Activated CD8-positive, alpha-beta memory T cell treated with anti-CD3 and anti-CD28 coated beads, Interleukin-2, amount 50 U/mL, for 4 hours (primary cell): Measurements from ENCODE around the gene LANCL1.

Experiments
- DNase-seq: peaks from one replicate; pipeline ENCODE4 v3.0.0-alpha.2; 2020

The LANCL1 gene

DNA sequence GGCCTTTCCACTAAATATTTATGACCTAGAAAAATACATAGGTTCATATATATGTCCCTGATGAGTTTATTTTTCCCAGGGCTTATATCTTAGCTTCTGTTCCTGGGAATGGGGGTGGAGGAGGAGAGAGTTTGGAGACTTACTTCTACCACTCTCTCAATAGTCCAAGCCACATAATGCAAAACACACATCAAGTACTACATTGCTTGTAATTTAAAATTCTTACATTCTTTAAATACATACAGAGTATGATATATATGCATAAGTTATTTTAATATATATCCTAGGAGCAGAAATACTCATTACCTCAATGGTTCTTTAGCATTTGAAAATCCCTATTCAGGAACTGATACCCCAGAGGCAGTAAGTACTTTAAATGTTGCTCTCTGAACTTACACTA is 88.4 kb downstream of the LANCL1 start:
- DNase-seq = no peak

DNA sequence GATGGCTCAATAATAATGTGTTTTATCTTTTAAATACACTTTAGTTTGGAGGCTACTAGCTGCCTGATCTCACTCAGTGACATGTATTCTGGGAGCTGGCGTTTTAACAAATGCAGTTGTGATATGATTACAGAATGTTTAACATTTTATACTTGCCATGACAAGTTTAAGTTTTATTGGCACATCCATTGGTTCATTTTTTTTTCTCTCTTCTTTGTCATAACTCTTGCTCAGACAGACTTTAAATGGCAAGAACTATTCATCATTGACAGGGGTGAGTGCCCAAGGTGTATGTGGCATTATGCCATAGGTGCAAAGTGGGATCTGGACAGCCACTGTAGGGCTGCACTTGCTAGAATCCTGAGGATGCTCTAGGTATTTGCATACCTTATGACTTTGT is 89.5 kb downstream of the LANCL1 start:
- DNase-seq = no peak
